OCI-M2 (cell line): Measurements from ENCODE around the gene KIF5B.
"Not testable (repeated sequence)": the region's sequence is repeated elsewhere in the genome, so short reads cannot be mapped to it uniquely, and the experiment has no call there.

Experiments used
- DNase-seq: peaks from one replicate; lab custom pipeline; 2025; ENCODE audit not compliant: unreplicated experiment; lab: John Stamatoyannopoulos, UW

The KIF5B gene

GRCh38 chr10:32017044-32017443 lies 39.2 kb downstream of the KIF5B start:
- DNase-seq: no peak

- DNase-seq: no peak
These were observed 40.8 kb downstream of the KIF5B start for GRCh38 chr10:32015386-32015785.

GRCh38 chr10:32007026-32007425 lies 49.2 kb downstream of the KIF5B start:
- no peak for DNase-seq

GRCh38 chr10:32005050-32005449 lies 51.2 kb downstream of the KIF5B start:
- peak; percentile 9 for DNase-seq

GRCh38 chr10:32004161-32004591 lies 52.0 kb downstream of the KIF5B start:
- DNase-seq: no peak

- no peak for DNase-seq
These were observed 53.7 kb downstream of the KIF5B start for GRCh38 chr10:32002531-32002930.

GRCh38 chr10:32000937-32001336 lies 55.3 kb downstream of the KIF5B start:
- no peak for DNase-seq

- DNase-seq: no peak
These were observed 56.4 kb downstream of the KIF5B start for GRCh38 chr10:31999836-32000235.

- no peak for DNase-seq
These were observed 57.1 kb downstream of the KIF5B start for GRCh38 chr10:31999070-31999660.

GRCh38 chr10:31994926-31995325 lies 61.3 kb downstream of the KIF5B start:
- DNase-seq: no peak

GRCh38 chr10:31990937-31991336 lies 65.3 kb downstream of the KIF5B start:
- DNase-seq: no peak

- not testable (repeated sequence) for DNase-seq
These were observed 68.4 kb downstream of the KIF5B start for GRCh38 chr10:31987786-31988185.

GRCh38 chr10:31982111-31982510 lies 74.1 kb downstream of the KIF5B start:
- no peak for DNase-seq

- DNase-seq: no peak
These were observed 75.8 kb downstream of the KIF5B start for GRCh38 chr10:31980471-31980870.

- DNase-seq: not testable (repeated sequence)
These were observed 77.2 kb downstream of the KIF5B start for GRCh38 chr10:31979071-31979470.

- DNase-seq: no peak
These were observed 78.1 kb downstream of the KIF5B start for GRCh38 chr10:31978156-31978483.

- DNase-seq: peak; percentile 10
These were observed 78.6 kb downstream of the KIF5B start for GRCh38 chr10:31977440-31978155.

- no peak for DNase-seq
These were observed 81.0 kb downstream of the KIF5B start for GRCh38 chr10:31975157-31975765.

- no peak for DNase-seq
These were observed 81.6 kb downstream of the KIF5B start for GRCh38 chr10:31974434-31975124.

- peak; percentile 65 for DNase-seq
These were observed 83.6 kb downstream of the KIF5B start for GRCh38 chr10:31972519-31973041.

- not testable (repeated sequence) for DNase-seq
These were observed 86.4 kb downstream of the KIF5B start for GRCh38 chr10:31969847-31970246.

GRCh38 chr10:31963589-31963980 lies 92.6 kb downstream of the KIF5B start:
- no peak for DNase-seq
